Endothelial cell of umbilical vein (primary cell): ENCODE results near the gene SNX5. TPM values are rescaled to one million over a fixed set of nuclear protein-coding genes. Genes with fewer than 3 reads are reported as not detected.

Experiments
- BruUV-seq: library from RNA; stranded (reverse); fragments of 400-500 nt; replicated peaks from 2 replicates; lab custom pipeline; 2021; lab: Mats Ljungman, UMichigan
- CTCF ChIA-PET: fragments of 300-600, 350-600 bp; sonication (Branson Sonifier 250); formaldehyde crosslinking; loops from one replicate; lab custom pipeline; 2021; ENCODE audit warnings: antibody characterized with exemption, inconsistent platforms; lab: Charles Lee
- POLR2A ChIA-PET: fragments of 300-600, 350-600 bp; sonication (Branson Sonifier 250); formaldehyde crosslinking; loops from one replicate; lab custom pipeline; 2021; ENCODE audit warnings: antibody characterized with exemption, inconsistent platforms; lab: Charles Lee
- DNase-seq: peaks from one replicate; pipeline ENCODE4 v3.0.0-alpha.2; 2011; ENCODE audit warnings: low read depth, low spot score
- FAIRE-seq: peaks from 2 replicates; lab custom pipeline; 2011; peaks lifted over from hg19 to GRCh38; lab: Jason Lieb, UNC
- H2AFZ ChIP-seq: 2 replicates; pipeline ENCODE4 v1.6.0; 2012; ENCODE audit warnings: low read depth, low read length, control low read depth, inconsistent platforms
- H3K27ac ChIP-seq: 2 replicates; pipeline ENCODE4 v1.5.1; 2011; ENCODE audit warnings: low read depth, mild to moderate bottlenecking, control low read depth, low read length, moderate library complexity; ENCODE audit not compliant: insufficient read depth
- H3K27me3 ChIP-seq, 2 experiments: 2 replicates each; pipeline versions ENCODE4 v1.6.0 to v1.6.1; 2011; ENCODE audit warnings: low read length in 2 of 2, mixed read lengths in 1 of 2; ENCODE audit not compliant: control insufficient read depth in 2 of 2, insufficient read depth in 2 of 2
- H3K36me3 ChIP-seq, 2 experiments: 2 replicates in 1 of 2; 3 replicates in 1 of 2; pipeline ENCODE4 v1.5.1; 2011; ENCODE audit warnings: low read length in 2 of 2, mild to moderate bottlenecking in 1 of 2, moderate library complexity in 1 of 2; ENCODE audit not compliant: control insufficient read depth in 2 of 2, insufficient read depth in 2 of 2; ENCODE audit errors: extremely low read depth in 1 of 2
- H3K4me1 ChIP-seq: 3 replicates; pipeline ENCODE4 v1.5.1; 2011; ENCODE audit warnings: mild to moderate bottlenecking, low read length; ENCODE audit not compliant: control insufficient read depth, insufficient read depth; ENCODE audit errors: extremely low read depth
- H3K4me2 ChIP-seq: 2 replicates; pipeline ENCODE4 v1.6.1; 2011; ENCODE audit warnings: low read length, control low read depth, mixed read lengths; ENCODE audit not compliant: insufficient read depth
- H3K4me3 ChIP-seq, 3 experiments: fragments of 200-600 bp in 1 of 3; sonication (generic), shearing (Covaris generic) in 1 of 3; replicated peaks in 1 of 3; 2 replicates each; pipeline ENCODE4 v1.5.1; 2011 to 2016; ENCODE audit warnings: control low read depth in 3 of 3, low read length in 3 of 3, mild to moderate bottlenecking in 2 of 3, inconsistent platforms in 1 of 3, low read depth in 1 of 3, moderate library complexity in 1 of 3; ENCODE audit not compliant: insufficient read depth in 1 of 3
- H3K79me2 ChIP-seq: 2 replicates; pipeline ENCODE4 v1.6.0; 2012; ENCODE audit warnings: low read length, inconsistent platforms; ENCODE audit not compliant: control insufficient read depth, insufficient read depth
- H3K9ac ChIP-seq: replicated peaks from 2 replicates; pipeline ENCODE3; 2011; ENCODE audit warnings: low read length, control low read depth; ENCODE audit not compliant: insufficient read depth; ENCODE audit errors: extremely low read depth
- H3K9me1 ChIP-seq: replicated peaks from 3 replicates; pipeline ENCODE4 v1.6.0; 2011; ENCODE audit warnings: mild to moderate bottlenecking, low read length; ENCODE audit not compliant: control insufficient read depth, insufficient read depth; ENCODE audit errors: extremely low read depth
- H3K9me3 ChIP-seq: replicated peaks from 2 replicates; pipeline ENCODE4 v1.5.1; 2012; ENCODE audit warnings: low read length, inconsistent platforms; ENCODE audit not compliant: control insufficient read depth, insufficient read depth
- H4K20me1 ChIP-seq: replicated peaks from 2 replicates; pipeline ENCODE3; 2011; ENCODE audit warnings: mild to moderate bottlenecking, low read length; ENCODE audit not compliant: control insufficient read depth, insufficient read depth; ENCODE audit errors: extremely low read depth
- EZH2 ChIP-seq: IDR thresholded peaks from 2 replicates; pipeline ENCODE4 v1.6.1; 2012; ENCODE audit warnings: borderline replicate concordance, low read depth, mild to moderate bottlenecking, moderate library complexity, low read length, inconsistent platforms; ENCODE audit not compliant: severe bottlenecking
- FOS ChIP-seq: IDR thresholded peaks from 2 replicates; pipeline ENCODE4 v1.6.1; 2011; ENCODE audit warnings: mild to moderate bottlenecking, low read length, moderate library complexity, borderline replicate concordance; ENCODE audit not compliant: insufficient read depth
- GATA2 ChIP-seq: IDR thresholded peaks from 2 replicates; pipeline ENCODE4 v1.7.0; 2011; ENCODE audit warnings: low read depth, mild to moderate bottlenecking, moderate library complexity, mixed read lengths, low read length; ENCODE audit not compliant: insufficient read length, insufficient read depth
- JUN ChIP-seq: IDR thresholded peaks from 2 replicates; pipeline ENCODE4 v1.6.1; 2011; ENCODE audit warnings: borderline replicate concordance, low read depth; ENCODE audit not compliant: insufficient read length, insufficient read depth
- MAX ChIP-seq: IDR thresholded peaks from 2 replicates; pipeline ENCODE4 v1.6.1; 2011; ENCODE audit not compliant: insufficient read depth, insufficient read length
- MYC ChIP-seq: IDR thresholded peaks from one replicate; pipeline ENCODE4 v1.6.1; 2011; ENCODE audit warnings: mild to moderate bottlenecking, low read depth, low read length
- POLR2A ChIP-seq: IDR thresholded peaks from 2 replicates; pipeline ENCODE4 v1.6.1; 2012; ENCODE audit warnings: low read depth, mild to moderate bottlenecking, control low read depth, low read length
- POLR2AphosphoS5 ChIP-seq: IDR thresholded peaks from 2 replicates; pipeline ENCODE4 v1.6.1; 2012; ENCODE audit warnings: low read depth, mild to moderate bottlenecking, control low read depth, low read length, moderate library complexity; ENCODE audit not compliant: insufficient read depth
- dilution Hi-C: fragments of 300-500 bp; cut with MboI; formaldehyde crosslinking; loops from one replicate; pipeline ENCODE4 v1.15.0; 2019; ENCODE audit warnings: low sequenced_read_pairs; ENCODE audit not compliant: extremely low pct_ligation_motif_present
- intact Hi-C: fragments of 100-400 bp; cut with micrococcal nuclease; formaldehyde crosslinking; loops from one replicate; pipeline ENCODE4 v1.10.0; 2022
- polyA plus RNA-seq, 4 experiments: library from polyadenylated mRNA; depleted of rRNA in 3 of 4; stranded (reverse) in 3 of 4; unstranded in 1 of 4; fragments of >200 nt; gene quantifications; 2 replicates each; pipeline versions ENCODE4 v1.2.1 to v1.2.3, GENCODE V29; 2011 to 2012; ENCODE audit warnings: missing spikeins in 1 of 4
- total RNA-seq: library from RNA; stranded (reverse); gene quantifications from 2 replicates; pipeline ENCODE4 v1.2.3, GENCODE V29; 2021
- TF ChIP-seq, protein P1 (sequence below), 2 donors: IDR thresholded peaks; 1 replicate in 1 of 2; 2 replicates in 1 of 2; pipeline ENCODE4 v1.5.1; 2011; ENCODE audit warnings: low read length in 2 of 2, mild to moderate bottlenecking in 2 of 2, moderate library complexity in 2 of 2, control low read depth in 1 of 2, inconsistent platforms in 1 of 2, low read depth in 1 of 2; ENCODE audit not compliant: insufficient read depth in 1 of 2; ENCODE audit errors: extremely low read depth in 1 of 2

The SNX5 gene
- total and polyA plus RNA-seq, 2 donors (not counting 3 experiments of a cell fraction or from before 2014, with no cell fraction given): 76.2 to 121 TPM

DNA sequence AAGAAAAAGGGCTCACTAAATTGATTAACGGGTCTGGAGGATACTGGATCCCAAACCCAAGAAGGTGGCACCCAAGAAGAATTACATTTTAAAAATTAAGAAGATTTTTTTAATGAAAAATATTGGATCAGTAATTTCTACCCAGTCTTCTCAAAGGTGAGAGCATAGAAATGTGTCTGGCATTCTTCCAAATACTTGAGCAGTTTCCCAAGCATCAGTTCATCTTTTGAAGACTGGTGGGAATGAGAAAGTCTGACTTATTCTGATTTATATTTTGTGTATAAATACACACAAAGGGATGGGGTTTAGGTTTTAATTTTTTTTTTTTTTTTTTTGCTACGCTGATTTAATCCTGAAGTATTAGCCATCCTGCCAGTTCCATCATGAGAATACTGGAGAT is 3.5 kb upstream of the SNX5 start:
- intact Hi-C loops (no loop called here), dilution Hi-C loops (no loop called here)
- peak overlapping the region; percentile 99 for H3K4me2 ChIP-seq
- H4K20me1 ChIP-seq: peaks cover under 1% of the 10 kb centered on the region
- peaks cover 57% of the 10 kb centered on the region for H3K79me2 ChIP-seq
- H3K9me3 ChIP-seq: no peaks in the 10 kb centered on the region
- TF ChIP-seq POLR2AphosphoS5 (no peak), JUN (no peak), GATA2 (no peak), MAX (no peak), MYC (no peak), EZH2 (no peak), FOS (no peak), POLR2A (no peak)
- TF ChIP-seq, protein P1, sequence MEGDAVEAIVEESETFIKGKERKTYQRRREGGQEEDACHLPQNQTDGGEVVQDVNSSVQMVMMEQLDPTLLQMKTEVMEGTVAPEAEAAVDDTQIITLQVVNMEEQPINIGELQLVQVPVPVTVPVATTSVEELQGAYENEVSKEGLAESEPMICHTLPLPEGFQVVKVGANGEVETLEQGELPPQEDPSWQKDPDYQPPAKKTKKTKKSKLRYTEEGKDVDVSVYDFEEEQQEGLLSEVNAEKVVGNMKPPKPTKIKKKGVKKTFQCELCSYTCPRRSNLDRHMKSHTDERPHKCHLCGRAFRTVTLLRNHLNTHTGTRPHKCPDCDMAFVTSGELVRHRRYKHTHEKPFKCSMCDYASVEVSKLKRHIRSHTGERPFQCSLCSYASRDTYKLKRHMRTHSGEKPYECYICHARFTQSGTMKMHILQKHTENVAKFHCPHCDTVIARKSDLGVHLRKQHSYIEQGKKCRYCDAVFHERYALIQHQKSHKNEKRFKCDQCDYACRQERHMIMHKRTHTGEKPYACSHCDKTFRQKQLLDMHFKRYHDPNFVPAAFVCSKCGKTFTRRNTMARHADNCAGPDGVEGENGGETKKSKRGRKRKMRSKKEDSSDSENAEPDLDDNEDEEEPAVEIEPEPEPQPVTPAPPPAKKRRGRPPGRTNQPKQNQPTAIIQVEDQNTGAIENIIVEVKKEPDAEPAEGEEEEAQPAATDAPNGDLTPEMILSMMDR (IDR thresholded peaks at IDR 0.05; ENCODE audit: extremely low read depth in 1 of 2, insufficient read depth in 1 of 2, low read depth in 1 of 2, low read length in 2 of 2): no peak
- ChIA-PET CTCF (interaction anchor here (6.9 to 7.7 kb wide), 2 partner anchors 15 to 22 kb away, joined by 79 to 104 read pairs; no protein-coding TSS in a partner anchor), POLR2A (interaction anchor here (1.3 kb wide), 1 partner anchor 21 kb away, joined by 5 read pairs; no protein-coding TSS in a partner anchor)
- DNase-seq (peak; percentile 40), FAIRE-seq (no peak)
- H3K4me1 ChIP-seq: peaks cover 33% of the 10 kb centered on the region
- H3K36me3 ChIP-seq: peaks cover 0 to 3% of the 10 kb centered on the region in 2 experiments
- H2AFZ ChIP-seq: no peak overlapping the region
- H3K9ac ChIP-seq: peak overlapping the region; percentile 97
- peak overlapping the region; percentile 22 to 74 (median 39) for H3K4me3 ChIP-seq
- H3K27ac ChIP-seq: peak overlapping the region; percentile 92
- no peaks in the 10 kb centered on the region for H3K9me1 ChIP-seq
- no TSS peak for BruUV-seq
- H3K27me3 ChIP-seq: no peaks in the 10 kb centered on the region
